ENCODE data around the gene BNIP1.

- TF ChIP-seq CTCF (IDR thresholded peaks at IDR 0.05; ENCODE audit: extremely low read depth in 1 of 2, insufficient read depth in 1 of 2, low read depth in 1 of 2, low read length in 2 of 2) (no peak), EZH2 (IDR thresholded peaks at IDR 0.05; ENCODE audit: borderline replicate concordance, low read depth, low read length, severe bottlenecking) (no peak), FOS (IDR thresholded peaks at IDR 0.05; ENCODE audit: borderline replicate concordance, insufficient read depth, low read length) (no peak)
Measured at GRCh38 chr5:173153842-173154241, 9.5 kb downstream of the BNIP1 start.

Data from endothelial cell of umbilical vein (primary cell).